WTC11 (cell line): ENCODE measurements around the gene USP13. TPM values are rescaled to one million over a fixed set of nuclear protein-coding genes. Genes with fewer than 3 reads are reported as not detected.

Experiments
- ATAC-seq: fragments of 200-7000 bp; cut with Tn5 transposase; 2 replicates; pipeline ENCODE4 v1.10.0; 2021; ENCODE audit warnings: mild to moderate bottlenecking, moderate library complexity
- CTCF ChIA-PET: fragments of 300-600 bp; sonication (Branson Sonifier 250); formaldehyde crosslinking; loops from one replicate; lab custom pipeline; 2021; ENCODE audit warnings: antibody characterized with exemption; lab: Charles Lee
- POLR2A ChIA-PET: fragments of 350-600 bp; sonication (Branson Sonifier 250); formaldehyde crosslinking; loops from one replicate; lab custom pipeline; 2021; ENCODE audit warnings: antibody characterized with exemption; lab: Charles Lee
- DNase-seq: peaks from one replicate; pipeline ENCODE4 v3.0.0; 2021; ENCODE audit warnings: low spot score
- H3K27ac Mint-ChIP-seq: 2 replicates; pipeline ENCODE4 v1.8.0; 2021; ENCODE audit warnings: mixed read lengths
- H3K27me3 Mint-ChIP-seq: 2 replicates; pipeline ENCODE4 v1.8.0; 2021; ENCODE audit warnings: low read depth, mild to moderate bottlenecking, moderate library complexity, mixed read lengths
- H3K36me3 Mint-ChIP-seq: 2 replicates; pipeline ENCODE4 v1.8.0; 2021; ENCODE audit warnings: mixed read lengths
- H3K4me1 Mint-ChIP-seq: 2 replicates; pipeline ENCODE4 v1.8.0; 2022; ENCODE audit warnings: mixed read lengths
- H3K4me3 Mint-ChIP-seq: 2 replicates; pipeline ENCODE4 v1.8.0; 2021; ENCODE audit warnings: mild to moderate bottlenecking, moderate library complexity, mixed read lengths
- H3K9me3 Mint-ChIP-seq: 2 replicates; pipeline ENCODE4 v1.8.0; 2021; ENCODE audit warnings: mixed read lengths
- ARID4B ChIP-seq: sonication (generic); formaldehyde crosslinking; IDR thresholded peaks from 2 replicates; pipeline ENCODE4 v1.8.0; 2023; ENCODE audit warnings: missing genetic modification reagents, mild to moderate bottlenecking, borderline replicate concordance
- CREB1 ChIP-seq: sonication (generic); formaldehyde crosslinking; IDR thresholded peaks from 2 replicates; pipeline ENCODE4 v1.8.0; 2023; ENCODE audit warnings: mild to moderate bottlenecking, missing genetic modification reagents
- ETV6 ChIP-seq: sonication (generic); formaldehyde crosslinking; IDR thresholded peaks from 2 replicates; pipeline ENCODE4 v1.8.1; 2022; ENCODE audit warnings: mild to moderate bottlenecking, missing genetic modification reagents
- FOXP1 ChIP-seq: sonication (generic); formaldehyde crosslinking; IDR thresholded peaks from 2 replicates; pipeline ENCODE4 v1.8.0; 2022; ENCODE audit warnings: missing genetic modification reagents, mild to moderate bottlenecking, moderate library complexity, borderline replicate concordance
- JAZF1 ChIP-seq: fragments of 250-450 bp; sonication (Bioruptor Pico); IDR thresholded peaks from 2 replicates; pipeline ENCODE4 v1.9.0; 2021; ENCODE audit warnings: moderate library complexity, mild to moderate bottlenecking, inconsistent platforms
- KAT7 ChIP-seq: sonication (generic); formaldehyde crosslinking; IDR thresholded peaks from 2 replicates; pipeline ENCODE4 v1.8.1; 2023; ENCODE audit warnings: missing genetic modification reagents, mild to moderate bottlenecking, borderline replicate concordance
- MLX ChIP-seq: sonication (generic); formaldehyde crosslinking; IDR thresholded peaks from 2 replicates; pipeline ENCODE4 v1.8.1; 2023; ENCODE audit warnings: mild to moderate bottlenecking, missing genetic modification reagents, moderate library complexity
- OVOL2 ChIP-seq: fragments of 250-450 bp; sonication (Bioruptor Pico); IDR thresholded peaks from 2 replicates; pipeline ENCODE4 v1.9.0; 2021; ENCODE audit warnings: mild to moderate bottlenecking, borderline replicate concordance
- PRRX2 ChIP-seq: fragments of 250-450 bp; sonication (Bioruptor Pico); IDR thresholded peaks from 2 replicates; pipeline ENCODE4 v1.8.0; 2021; ENCODE audit warnings: mild to moderate bottlenecking
- SP1 ChIP-seq: sonication (generic); formaldehyde crosslinking; conservative IDR thresholded peaks from 2 replicates; pipeline ENCODE4 v1.8.1; 2022; ENCODE audit warnings: missing genetic modification reagents
- STAT6 ChIP-seq: sonication (generic); formaldehyde crosslinking; conservative IDR thresholded peaks from 2 replicates; pipeline ENCODE4 v1.8.1; 2023; ENCODE audit warnings: mild to moderate bottlenecking, low read depth, missing genetic modification reagents, moderate library complexity
- TCF7 ChIP-seq: sonication (generic); formaldehyde crosslinking; IDR thresholded peaks from 2 replicates; pipeline ENCODE4 v1.8.0; 2022; ENCODE audit warnings: mild to moderate bottlenecking, low read depth, missing genetic modification reagents, moderate library complexity
- ZBTB21 ChIP-seq: sonication (generic); formaldehyde crosslinking; IDR thresholded peaks from 2 replicates; pipeline ENCODE4 v1.8.1; 2023; ENCODE audit warnings: mild to moderate bottlenecking, missing genetic modification reagents, borderline replicate concordance
- ZNF219 ChIP-seq: sonication (generic); formaldehyde crosslinking; IDR thresholded peaks from 2 replicates; pipeline ENCODE4 v1.8.0; 2023; ENCODE audit warnings: missing genetic modification reagents, mild to moderate bottlenecking, borderline replicate concordance
- total RNA-seq: library from RNA; stranded (reverse); gene quantifications from 3 replicates; pipeline ENCODE4 v1.2.3, GENCODE V29; 2021
- TF ChIP-seq, protein P1 (sequence below): sonication (generic); formaldehyde crosslinking; IDR thresholded peaks from 2 replicates; pipeline ENCODE4 v1.8.1; 2023; ENCODE audit warnings: mild to moderate bottlenecking, missing genetic modification reagents
- TF ChIP-seq, protein P2 (sequence below): fragments of 250-450 bp; sonication (Bioruptor Pico); IDR thresholded peaks from 2 replicates; pipeline ENCODE4 v1.8.0; 2021; ENCODE audit warnings: mild to moderate bottlenecking

USP13 gene
- total RNA-seq, 1 experiment from 2014 or later: 26.8 TPM

DNA sequence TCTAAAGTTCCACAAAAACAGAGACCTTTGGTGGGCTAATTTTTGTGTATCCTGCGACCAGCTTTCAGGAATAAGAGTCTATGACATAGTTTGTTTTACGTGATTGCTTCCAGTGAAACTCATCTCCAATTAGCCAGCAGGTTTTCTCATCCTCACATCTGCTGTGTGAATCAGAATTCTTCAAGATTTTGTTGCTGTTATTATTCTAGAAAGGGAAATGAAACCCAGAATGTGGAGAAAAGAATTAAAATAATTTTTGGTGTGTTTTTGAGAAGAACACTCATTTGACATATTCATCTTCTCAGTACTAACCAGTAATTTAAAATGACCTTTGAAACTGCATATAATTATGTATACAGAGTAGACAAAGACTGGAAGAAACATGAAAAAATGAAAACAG lies 175.9 kb downstream of the USP13 start (continued):
- no peak for TF ChIP-seq ARID4B (CRISPR knock-in tag)

GRCh38 chr3:179829401-179829800 lies 176.6 kb downstream of the USP13 start:
- Mint-ChIP-seq H3K27me3 (no peaks in the 10 kb centered on the region), H3K27ac (no peak overlapping the region), H3K36me3 (no peaks in the 10 kb centered on the region), H3K4me3 (no peak overlapping the region), H3K4me1 (peaks cover 32% of the 10 kb centered on the region), H3K9me3 (no peaks in the 10 kb centered on the region)
- ChIA-PET CTCF (interaction anchor here (0.7 to 1.8 kb wide), 7 partner anchors 23 to 1378 kb away, joined by 3 to 11 read pairs (median 3); partner anchors contain the start of gene TTC14), POLR2A (no interaction called here)
- ATAC-seq (peak; percentile 76), DNase-seq (peak; percentile 29)
- TF ChIP-seq JAZF1 (no peak), TCF7 (CRISPR knock-in tag) (no peak), PRRX2 (CRISPR knock-in tag) (no peak), ZBTB21 (CRISPR knock-in tag) (no peak), SP1 (CRISPR knock-in tag) (no peak), CREB1 (no peak), MLX (CRISPR knock-in tag) (no peak), ZNF219 (no peak), ARID4B (CRISPR knock-in tag) (no peak), FOXP1 (CRISPR knock-in tag) (no peak), STAT6 (CRISPR knock-in tag) (no peak), KAT7 (no peak), ETV6 (CRISPR knock-in tag) (no peak), OVOL2 (CRISPR knock-in tag) (no peak)
- TF ChIP-seq, protein P1, sequence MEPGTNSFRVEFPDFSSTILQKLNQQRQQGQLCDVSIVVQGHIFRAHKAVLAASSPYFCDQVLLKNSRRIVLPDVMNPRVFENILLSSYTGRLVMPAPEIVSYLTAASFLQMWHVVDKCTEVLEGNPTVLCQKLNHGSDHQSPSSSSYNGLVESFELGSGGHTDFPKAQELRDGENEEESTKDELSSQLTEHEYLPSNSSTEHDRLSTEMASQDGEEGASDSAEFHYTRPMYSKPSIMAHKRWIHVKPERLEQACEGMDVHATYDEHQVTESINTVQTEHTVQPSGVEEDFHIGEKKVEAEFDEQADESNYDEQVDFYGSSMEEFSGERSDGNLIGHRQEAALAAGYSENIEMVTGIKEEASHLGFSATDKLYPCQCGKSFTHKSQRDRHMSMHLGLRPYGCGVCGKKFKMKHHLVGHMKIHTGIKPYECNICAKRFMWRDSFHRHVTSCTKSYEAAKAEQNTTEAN (CRISPR knock-in tag): no peak
- TF ChIP-seq, protein P2, sequence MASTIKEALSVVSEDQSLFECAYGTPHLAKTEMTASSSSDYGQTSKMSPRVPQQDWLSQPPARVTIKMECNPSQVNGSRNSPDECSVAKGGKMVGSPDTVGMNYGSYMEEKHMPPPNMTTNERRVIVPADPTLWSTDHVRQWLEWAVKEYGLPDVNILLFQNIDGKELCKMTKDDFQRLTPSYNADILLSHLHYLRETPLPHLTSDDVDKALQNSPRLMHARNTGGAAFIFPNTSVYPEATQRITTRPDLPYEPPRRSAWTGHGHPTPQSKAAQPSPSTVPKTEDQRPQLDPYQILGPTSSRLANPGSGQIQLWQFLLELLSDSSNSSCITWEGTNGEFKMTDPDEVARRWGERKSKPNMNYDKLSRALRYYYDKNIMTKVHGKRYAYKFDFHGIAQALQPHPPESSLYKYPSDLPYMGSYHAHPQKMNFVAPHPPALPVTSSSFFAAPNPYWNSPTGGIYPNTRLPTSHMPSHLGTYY (CRISPR knock-in tag): no peak
